Spleen (tissue), 11 donors: Measurements from ENCODE around the gene HMGCS1. TPM values are rescaled to one million over a fixed set of nuclear protein-coding genes. Genes with fewer than 3 reads are reported as not detected.
A peak's percentile ranks its signal among the peaks of the same experiment; 100 is the strongest.

Experiments
- DNase-seq: peaks from one replicate; pipeline ENCODE4 v3.0.0-alpha.2; 2020
- H3K27ac ChIP-seq, 8 donors: fragments of 200-600 bp; sonication (generic) in 7 of 8; 1 replicate in 4 of 8; 2 replicates in 4 of 8; pipeline versions ENCODE4 v1.5.0 to v1.8.0; 2016 to 2021; ENCODE audit warnings: inconsistent platforms in 4 of 8, mild to moderate bottlenecking in 4 of 8, moderate library complexity in 1 of 8
- H3K27me3 ChIP-seq, 7 donors: fragments of 200-600 bp; sonication (generic) in 6 of 7; replicated peaks in 1 of 7; 1 replicate in 4 of 7; 2 replicates in 3 of 7; pipeline versions ENCODE4 v1.5.0 to v1.8.0; 2016 to 2021; ENCODE audit warnings: inconsistent platforms in 3 of 7, mild to moderate bottlenecking in 1 of 7
- H3K36me3 ChIP-seq, 6 donors: fragments of 200-600 bp; sonication (generic) in 5 of 6; 1 replicate in 4 of 6; 2 replicates in 2 of 6; pipeline versions ENCODE4 v1.5.0 to v1.8.0; 2016 to 2021; ENCODE audit warnings: inconsistent platforms in 2 of 6
- H3K4me1 ChIP-seq, 6 donors: fragments of 200-600 bp; sonication (generic) in 5 of 6; 1 replicate in 3 of 6; 2 replicates in 3 of 6; pipeline versions ENCODE4 v1.5.0 to v1.8.0; 2016 to 2021; ENCODE audit warnings: inconsistent platforms in 3 of 6
- H3K4me3 ChIP-seq, 8 donors: fragments of 200-600 bp; sonication (generic) in 7 of 8; 1 replicate in 4 of 8; 2 replicates in 4 of 8; pipeline versions ENCODE4 v1.5.0 to v1.8.0; 2016 to 2021; ENCODE audit warnings: inconsistent platforms in 4 of 8, mild to moderate bottlenecking in 4 of 8, moderate library complexity in 2 of 8
- H3K9me3 ChIP-seq, 8 donors: fragments of 200-600 bp; sonication (generic) in 7 of 8; 1 replicate in 4 of 8; 2 replicates in 4 of 8; pipeline versions ENCODE4 v1.5.0 to v1.8.0; 2016 to 2021; ENCODE audit warnings: inconsistent platforms in 4 of 8
- CTCF ChIP-seq, 11 experiments: fragments of 200-600 bp in 7 of 11; fragments of 450-650 bp in 4 of 11; sonication (generic) in 4 of 11; IDR thresholded peaks in 8 of 11; conservative IDR thresholded peaks in 3 of 11; 1 replicate in 7 of 11; 2 replicates in 4 of 11; pipeline versions ENCODE4 v1.4.0 to v1.8.0; 2016 to 2021; ENCODE audit warnings: antibody characterized with exemption in 11 of 11, inconsistent platforms in 4 of 11, mild to moderate bottlenecking in 1 of 11
- POLR2A ChIP-seq, 3 donors: fragments of 450-650 bp; IDR thresholded peaks; one replicate each; pipeline ENCODE4 v1.5.1; 2017; ENCODE audit warnings: antibody characterized with exemption in 3 of 3, mild to moderate bottlenecking in 1 of 3
- POLR2AphosphoS5 ChIP-seq, 3 donors: sonication (generic); formaldehyde crosslinking; IDR thresholded peaks; one replicate each; pipeline ENCODE4 v1.5.1; 2017; ENCODE audit warnings: antibody characterized with exemption in 3 of 3
- WGBS, 5 donors: extraction: QIAGEN DNeasy Blood & Tissue Kit in 3 of 5; methylation state at CpG; one replicate each; pipeline versions ENCODE4 v1.1.5 to v1.1.7; 2013 to 2018; 5-methylcytosine and 5-hydroxymethylcytosine counted together
- intact Hi-C: fragments of 100-400 bp; cut with DNase I; formaldehyde crosslinking; loops from one replicate; pipeline ENCODE4 v1.15.0; 2023; ENCODE audit warnings: low total_unique reads
- polyA plus RNA-seq, 3 donors: library from polyadenylated mRNA; stranded (reverse); fragments of 200-250 nt; gene quantifications; one replicate each; pipeline ENCODE4 v1.2.1, GENCODE V29; 2013
- total RNA-seq, 7 donors: library from RNA; depleted of rRNA in 3 of 7; stranded (reverse); fragments of >200 nt in 3 of 7; fragmentation: NEBNext Ultra II Directional in 4 of 7; extraction: Animal tissue kit (Norgen Biotek cat#: 25700) in 4 of 7; gene quantifications; one replicate each; pipeline versions ENCODE4 v1.1.0 to v1.2.1, GENCODE V29; 2016 to 2021
- donor health status: healthy with polysubstance abuse.
- donor health status: DM: no; HTN: no; CAD: no; lungs with moderate emphysema.
- donor health status: DM: no; HTN: no; CAD: no.
- donor health status: Bipolar disorder and iron deficiency.
- donor health status: healthy.
- donor health status: DM: no; HTN: no; CAD: no.
- donor health status: DM: yes; HTN: yes; CAD: no.

The HMGCS1 gene
- total and polyA plus RNA-seq, 10 donors: 12.0 to 74.9 (median 22.4) TPM

- Histone ChIP-seq H3K9me3 (no peaks in the 10 kb centered on the region), H3K27me3 (no peaks in the 10 kb centered on the region), H3K4me3 (no peak overlapping the region), H3K27ac (peak overlapping the region in 4 of 8 donors; percentile 5 to 40 (median 34)), H3K36me3 (peaks cover 0 to 18% (median 2%) of the 10 kb centered on the region in 6 donors), H3K4me1 (peaks cover 0 to 82% (median 31%) of the 10 kb centered on the region in 6 donors)
- intact Hi-C loops: loop anchor here (10.0 kb wide), 1 partner anchor 400 kb away; no protein-coding TSS in a partner anchor
- TF ChIP-seq POLR2A (IDR thresholded peaks at IDR 0.05) (no peak), CTCF (IDR thresholded peaks at IDR 0.05 in 8 of 11, conservative IDR thresholded peaks at IDR 0.05 in 3 of 11) (no peak), POLR2AphosphoS5 (IDR thresholded peaks at IDR 0.05) (no peak)
- no peak for DNase-seq
- WGBS, 5 donors: 26 to 51% (median 34%) methylated on average over 1 of the region's 1 CpG
Measured at GRCh38 chr5:43304525-43304924, 8.7 kb downstream of the HMGCS1 start.

GRCh38 chr5:43303242-43303641, 10.0 kb downstream of the HMGCS1 start:
- Histone ChIP-seq H3K27me3 (no peaks in the 10 kb centered on the region), H3K9me3 (no peaks in the 10 kb centered on the region), H3K27ac (no peak overlapping the region), H3K36me3 (peaks cover 0 to 29% (median 8%) of the 10 kb centered on the region in 6 donors), H3K4me3 (no peak overlapping the region), H3K4me1 (peaks cover 0 to 69% (median 28%) of the 10 kb centered on the region in 6 donors)
- no peak for TF ChIP-seq CTCF (IDR thresholded peaks at IDR 0.05 in 8 of 11, conservative IDR thresholded peaks at IDR 0.05 in 3 of 11)
- TF ChIP-seq POLR2A (IDR thresholded peaks at IDR 0.05): no peak
- no peak for TF ChIP-seq POLR2AphosphoS5 (IDR thresholded peaks at IDR 0.05)
- WGBS, 5 donors: 92 to 98% (median 96%) methylated on average over 4 of the region's 4 CpGs
- no peak for DNase-seq
- intact Hi-C loops: loop anchor here (10.0 kb wide), 1 partner anchor 398 kb away; no protein-coding TSS in a partner anchor

GRCh38 chr5:43302481-43302880, 10.7 kb downstream of the HMGCS1 start:
- peaks cover 0 to 37% (median 14%) of the 10 kb centered on the region in 6 donors for H3K36me3 ChIP-seq
- H3K4me3 ChIP-seq: no peak overlapping the region
- intact Hi-C loops: loop anchor here (10.0 kb wide), 1 partner anchor 398 kb away; no protein-coding TSS in a partner anchor
- TF ChIP-seq POLR2AphosphoS5 (IDR thresholded peaks at IDR 0.05): no peak
- no peak for TF ChIP-seq POLR2A (IDR thresholded peaks at IDR 0.05)
- 85 to 91% (median 89%) methylated on average over 3 of the region's 3 CpGs for WGBS, 5 donors
- no peak for DNase-seq
- H3K9me3 ChIP-seq: no peaks in the 10 kb centered on the region
- H3K27ac ChIP-seq: no peak overlapping the region
- H3K4me1 ChIP-seq: peaks cover 0 to 62% (median 28%) of the 10 kb centered on the region in 6 donors
- H3K27me3 ChIP-seq: no peaks in the 10 kb centered on the region

GRCh38 chr5:43301653-43302091, 11.5 kb downstream of the HMGCS1 start:
- TF ChIP-seq CTCF (IDR thresholded peaks at IDR 0.05 in 8 of 11, conservative IDR thresholded peaks at IDR 0.05 in 3 of 11) (no peak), POLR2A (IDR thresholded peaks at IDR 0.05) (no peak), POLR2AphosphoS5 (IDR thresholded peaks at IDR 0.05) (no peak)
- Histone ChIP-seq H3K36me3 (peaks cover 0 to 38% (median 22%) of the 10 kb centered on the region in 6 donors), H3K4me3 (no peak overlapping the region), H3K27ac (no peak overlapping the region), H3K27me3 (no peaks in the 10 kb centered on the region), H3K4me1 (peaks cover 0 to 60% (median 28%) of the 10 kb centered on the region in 6 donors), H3K9me3 (no peaks in the 10 kb centered on the region)
- intact Hi-C loops: loop anchor here (10.0 kb wide), 1 partner anchor 397 kb away; no protein-coding TSS in a partner anchor
- WGBS, 5 donors: 75 to 92% (median 82%) methylated on average over 3 of the region's 3 CpGs
- DNase-seq: no peak
